IPS DF 4.7 (cell line): ENCODE results near the gene TEKTIP1.
"Not testable (repeated sequence)": the region's sequence is repeated elsewhere in the genome, so short reads cannot be mapped to it uniquely, and the experiment has no call there.

ENCODE experiments used
- DNase-seq: peaks from one replicate; pipeline ENCODE4 v3.0.0-alpha.2; 2013; ENCODE audit warnings: low spot score; ENCODE audit errors: extremely low read depth

The TEKTIP1 gene

DNA sequence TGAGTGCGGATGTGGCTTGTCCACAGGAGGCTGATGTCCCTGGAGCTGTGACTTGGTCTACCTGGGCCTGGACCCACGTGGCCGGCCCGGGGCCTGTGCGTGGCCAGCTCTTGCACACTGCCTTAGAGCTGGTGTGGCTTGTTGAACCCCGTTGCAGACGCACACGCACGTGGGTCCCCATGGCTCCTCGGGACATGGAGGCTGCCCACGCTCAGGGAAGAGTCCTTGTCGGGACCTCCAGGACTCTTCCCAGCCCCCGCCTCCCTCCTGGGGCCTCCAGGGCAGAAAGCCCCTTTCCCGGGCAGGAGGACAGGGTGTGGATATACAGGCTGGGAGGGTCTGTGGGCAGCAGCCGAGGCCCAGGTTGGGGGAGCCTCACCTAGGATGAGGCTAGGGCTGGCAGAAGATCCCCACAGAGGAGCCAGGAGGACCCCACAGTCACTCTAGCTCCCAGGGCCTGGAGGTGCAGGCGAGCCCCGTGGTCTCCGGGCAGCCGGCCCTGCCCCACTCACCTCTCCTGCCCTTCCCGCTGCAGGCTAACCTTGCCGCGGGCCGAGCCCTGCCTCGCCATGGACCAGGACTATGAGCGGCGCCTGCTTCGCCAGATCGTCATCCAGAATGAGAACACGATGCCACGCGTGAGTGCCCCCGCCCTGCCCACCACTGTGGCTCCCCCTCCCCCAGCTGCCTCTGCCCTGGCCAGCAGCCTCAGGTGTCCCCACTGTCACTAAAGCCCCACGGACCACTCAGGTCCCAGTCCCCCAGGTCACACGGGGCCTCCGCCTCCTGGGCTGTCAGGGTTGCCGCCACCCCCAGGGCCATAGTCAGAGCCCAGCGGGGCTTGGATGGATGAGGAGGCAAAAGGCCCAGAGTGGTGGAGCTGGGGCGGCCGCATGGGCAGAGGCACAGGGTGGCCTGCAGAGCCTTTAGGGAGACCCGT is 16.3 kb upstream of the TEKTIP1 start:
- no peak for DNase-seq

- DNase-seq = no peak
Observed at GRCh38 chr19:3523361-3524077, 15.5 kb upstream of the TEKTIP1 start.

DNA sequence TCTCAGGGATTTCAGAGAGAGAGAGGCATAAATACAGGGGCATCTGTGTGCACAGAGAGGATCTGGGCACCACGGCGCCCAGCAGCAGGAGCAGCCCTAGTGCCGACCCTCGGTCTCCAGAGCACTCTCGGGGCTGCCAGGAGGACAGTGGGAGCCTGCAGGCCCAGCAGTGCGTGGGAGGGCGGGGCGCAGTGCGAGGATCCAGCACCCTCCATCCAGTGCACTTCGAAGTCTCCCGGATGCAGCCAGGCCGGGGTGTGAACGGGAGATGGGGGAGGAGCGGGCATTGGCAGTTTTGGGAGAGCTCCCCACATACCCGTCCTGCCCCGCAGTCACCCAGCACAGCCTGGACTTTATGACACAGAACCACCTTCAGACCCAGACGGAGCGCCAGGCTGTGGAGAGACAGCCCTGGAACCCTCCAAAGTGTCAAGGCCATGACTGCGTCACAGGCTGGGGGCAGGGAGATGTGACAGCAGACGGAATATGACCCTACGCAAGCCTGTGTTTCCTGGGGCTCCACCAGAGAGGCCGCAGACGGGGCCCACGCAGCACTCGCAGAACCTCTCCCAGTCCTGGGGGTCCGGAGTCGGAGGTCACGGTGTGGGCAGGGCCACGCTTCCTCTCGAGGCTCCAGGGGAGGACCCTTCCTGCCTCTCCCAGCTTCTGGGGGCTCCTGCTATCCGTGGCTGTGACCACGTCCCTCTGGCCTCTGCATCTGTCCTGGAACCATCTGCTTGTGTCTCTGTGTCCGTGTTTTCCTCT is 14.7 kb upstream of the TEKTIP1 start:
- no peak for DNase-seq

DNA sequence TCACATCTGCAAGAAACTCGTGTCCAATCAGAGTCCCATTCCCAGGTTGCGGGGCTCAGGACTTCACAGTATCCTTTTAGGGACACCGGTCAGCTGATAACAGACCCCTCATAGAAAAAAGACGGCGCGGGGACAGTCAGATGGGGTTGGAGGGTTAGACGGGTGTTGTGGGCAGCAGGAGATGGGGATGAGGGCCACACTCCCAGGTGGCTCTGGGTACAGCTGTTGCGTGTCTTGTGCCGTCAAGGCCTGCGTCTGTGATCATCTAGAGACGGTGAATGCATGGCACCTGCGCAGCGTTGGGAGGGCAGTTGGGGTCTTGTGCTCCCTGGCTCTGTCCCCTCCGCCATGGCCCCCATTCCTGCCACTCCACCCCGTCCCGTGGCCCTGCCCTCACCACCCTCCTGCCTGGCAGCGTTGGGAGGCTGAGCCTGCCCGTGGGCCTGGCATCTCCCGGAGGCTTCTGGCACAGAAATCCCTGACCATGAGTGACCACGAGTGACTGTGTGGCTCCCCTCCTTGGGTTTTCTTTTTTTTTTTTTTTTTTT is 14.0 kb upstream of the TEKTIP1 start:
- DNase-seq = no peak

- DNase-seq = no peak
Observed at GRCh38 chr19:3526507-3527237, 12.3 kb upstream of the TEKTIP1 start.

GRCh38 chr19:3527238-3527910 is 11.6 kb upstream of the TEKTIP1 start:
- DNase-seq = no peak

GRCh38 chr19:3528080-3528479 is 10.9 kb upstream of the TEKTIP1 start:
- DNase-seq = no peak

DNA sequence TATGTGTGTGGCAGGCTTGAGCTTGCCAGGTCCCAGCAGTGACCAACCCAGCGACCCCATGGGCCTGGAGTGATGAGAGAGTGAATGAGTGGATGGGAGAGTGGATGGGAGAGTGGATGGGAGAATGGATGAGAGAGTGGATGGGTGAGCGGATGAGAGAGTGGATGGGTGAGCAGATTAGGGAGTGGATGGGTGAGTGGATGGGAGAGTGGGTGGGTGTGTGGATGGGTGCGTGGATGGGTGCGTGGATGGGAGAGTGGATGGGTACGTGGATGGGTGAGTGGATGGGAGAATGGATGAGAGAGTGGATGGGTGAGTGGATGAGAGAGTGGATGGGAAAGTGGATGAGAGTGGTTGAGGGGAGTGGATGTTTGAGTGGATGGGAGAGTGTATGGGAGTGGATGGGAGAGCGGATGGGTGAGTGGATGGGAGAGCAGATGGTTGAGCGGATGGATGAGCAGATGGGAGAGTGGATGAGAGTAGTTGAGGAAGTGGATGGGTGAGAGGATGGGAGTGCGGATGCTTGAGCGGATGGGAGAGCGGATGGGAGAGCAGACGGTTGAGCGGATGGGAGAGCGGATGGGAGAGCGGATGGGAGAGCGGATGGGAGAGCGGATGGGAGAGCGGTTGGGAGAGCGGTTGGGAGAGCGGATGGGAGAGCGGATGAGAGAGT is 10.3 kb upstream of the TEKTIP1 start:
- DNase-seq = no peak

DNA sequence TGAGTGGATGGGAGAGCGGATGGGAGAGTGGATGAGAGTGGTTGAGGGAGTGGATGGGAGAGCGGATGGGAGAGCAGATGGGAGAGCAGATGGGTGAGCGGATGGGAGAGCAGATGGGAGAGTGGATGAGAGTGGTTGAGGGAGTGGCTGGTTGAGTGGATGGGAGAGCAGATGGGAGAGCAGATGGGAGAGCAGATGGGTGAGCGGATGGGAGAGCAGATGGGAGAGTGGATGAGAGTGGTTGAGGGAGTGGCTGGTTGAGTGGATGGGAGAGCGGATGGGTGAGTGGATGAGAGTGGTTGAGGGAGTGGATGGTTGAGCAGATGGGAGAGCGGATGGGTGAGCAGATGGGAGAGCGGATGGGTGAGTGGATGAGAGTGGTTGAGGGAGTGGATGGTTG is 9.7 kb upstream of the TEKTIP1 start:
- not testable (repeated sequence) for DNase-seq

- no peak for DNase-seq
Observed at GRCh38 chr19:3530389-3530788, 8.6 kb upstream of the TEKTIP1 start.

DNA sequence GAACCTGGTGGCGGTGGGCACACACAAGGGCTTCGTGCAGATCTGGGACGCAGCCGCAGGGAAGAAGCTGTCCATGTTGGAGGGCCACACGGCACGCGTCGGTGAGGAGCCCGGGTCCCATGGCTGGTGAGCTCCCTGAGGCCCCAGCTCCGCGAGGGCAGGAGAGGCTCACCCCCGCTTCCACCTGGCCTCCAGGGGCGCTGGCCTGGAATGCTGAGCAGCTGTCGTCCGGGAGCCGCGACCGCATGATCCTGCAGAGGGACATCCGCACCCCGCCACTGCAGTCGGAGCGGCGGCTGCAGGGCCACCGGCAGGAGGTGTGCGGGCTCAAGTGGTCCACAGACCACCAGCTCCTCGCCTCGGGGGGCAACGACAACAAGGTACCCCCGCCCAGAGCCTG is 7.3 kb upstream of the TEKTIP1 start:
- no peak for DNase-seq

DNA sequence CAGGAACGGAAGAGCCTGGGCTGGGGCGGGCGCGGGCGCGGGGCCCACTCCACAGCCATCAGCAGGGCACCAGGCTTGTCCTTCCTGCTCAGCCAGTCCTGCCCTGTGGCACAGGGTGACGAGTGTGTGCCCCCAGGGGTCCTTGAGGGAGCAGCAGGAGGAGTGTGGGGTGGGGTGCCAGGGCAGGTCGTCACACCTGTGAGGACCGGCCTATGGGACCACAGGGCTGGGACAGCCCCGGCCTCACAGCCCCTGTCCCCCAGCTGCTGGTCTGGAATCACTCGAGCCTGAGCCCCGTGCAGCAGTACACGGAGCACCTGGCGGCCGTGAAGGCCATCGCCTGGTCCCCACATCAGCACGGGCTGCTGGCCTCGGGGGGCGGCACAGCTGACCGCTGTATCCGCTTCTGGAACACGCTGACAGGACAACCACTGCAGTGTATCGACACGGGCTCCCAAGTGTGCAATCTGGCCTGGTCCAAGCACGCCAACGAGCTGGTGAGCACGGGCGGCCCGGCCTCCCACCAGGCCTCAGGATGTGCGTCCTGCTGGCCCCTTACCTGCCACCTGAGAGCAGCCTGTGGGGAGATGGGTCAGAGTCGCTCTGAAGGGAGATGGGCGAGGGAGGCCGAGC is 6.7 kb upstream of the TEKTIP1 start:
- no peak for DNase-seq

GRCh38 chr19:3533033-3533432 is 5.9 kb upstream of the TEKTIP1 start:
- DNase-seq = no peak

- DNase-seq = no peak
Observed at GRCh38 chr19:3533563-3534216, 5.3 kb upstream of the TEKTIP1 start.

DNA sequence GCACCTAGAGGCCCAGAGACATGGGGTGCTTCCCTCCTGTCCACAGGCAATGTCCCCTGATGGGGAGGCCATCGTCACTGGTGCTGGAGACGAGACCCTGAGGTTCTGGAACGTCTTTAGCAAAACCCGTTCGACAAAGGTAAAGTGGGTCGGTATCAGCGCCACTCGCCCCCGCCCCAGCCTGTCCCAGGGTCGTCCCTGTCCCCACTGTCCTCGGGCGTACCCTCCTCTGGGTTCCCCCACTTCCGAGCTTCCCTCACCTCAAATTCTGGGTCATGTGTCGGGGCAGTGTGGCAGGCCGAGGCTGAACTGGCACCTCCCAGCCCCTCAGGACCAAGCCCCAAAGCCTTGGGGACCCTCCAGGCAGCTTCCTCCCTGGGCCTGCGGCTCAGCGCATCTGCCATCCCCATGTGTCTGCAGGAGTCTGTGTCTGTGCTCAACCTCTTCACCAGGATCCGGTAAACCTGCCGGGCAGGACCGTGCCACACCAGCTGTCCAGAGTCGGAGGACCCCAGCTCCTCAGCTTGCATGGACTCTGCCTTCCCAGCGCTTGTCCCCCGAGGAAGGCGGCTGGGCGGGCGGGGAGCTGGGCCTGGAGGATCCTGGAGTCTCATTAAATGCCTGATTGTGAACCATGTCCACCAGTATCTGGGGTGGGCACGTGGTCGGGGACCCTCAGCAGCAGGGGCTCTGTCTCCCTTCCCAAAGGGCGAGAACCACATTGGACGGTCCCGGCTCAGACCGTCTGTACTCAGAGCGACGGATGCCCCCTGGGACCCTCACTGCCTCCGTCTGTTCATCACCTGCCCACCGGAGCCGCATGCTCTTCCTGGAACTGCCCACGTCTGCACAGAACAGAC is 4.4 kb upstream of the TEKTIP1 start:
- no peak for DNase-seq

DNA sequence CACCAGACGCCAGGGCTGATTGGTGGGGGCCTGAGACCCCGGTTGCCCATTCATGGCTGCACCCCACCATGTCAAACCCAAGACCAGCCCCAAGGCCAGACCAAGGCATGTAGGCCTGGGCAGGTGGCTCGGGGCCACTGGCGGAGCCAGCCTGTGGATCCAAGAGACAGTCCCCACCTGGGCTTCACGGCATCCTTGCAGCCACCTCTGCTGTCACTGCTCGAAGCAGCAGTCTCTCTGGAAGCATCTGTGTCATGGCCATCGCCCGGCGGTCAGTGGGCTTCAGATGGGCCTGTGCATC is 3.8 kb upstream of the TEKTIP1 start:
- no peak for DNase-seq

DNA sequence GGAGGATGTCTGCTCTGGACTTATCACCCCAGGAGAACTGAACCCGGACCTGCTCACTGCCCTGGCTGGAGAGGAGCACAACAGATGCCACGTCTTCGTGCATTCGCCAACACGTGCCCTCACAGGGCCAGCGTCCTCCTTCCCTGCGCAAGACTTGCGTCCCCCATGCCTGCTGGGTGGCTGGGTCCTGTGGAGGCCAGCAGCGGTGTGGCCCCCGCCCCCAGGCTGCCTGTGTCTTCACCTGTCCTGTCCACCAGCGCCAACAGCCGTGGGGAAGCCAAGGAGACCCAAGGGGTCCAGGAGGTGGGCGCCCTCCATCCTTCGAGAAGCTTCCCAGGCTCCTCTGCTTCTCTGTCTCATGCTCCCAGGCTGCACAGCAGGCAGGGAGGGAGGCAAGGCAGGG is 3.4 kb upstream of the TEKTIP1 start:
- no peak for DNase-seq

DNA sequence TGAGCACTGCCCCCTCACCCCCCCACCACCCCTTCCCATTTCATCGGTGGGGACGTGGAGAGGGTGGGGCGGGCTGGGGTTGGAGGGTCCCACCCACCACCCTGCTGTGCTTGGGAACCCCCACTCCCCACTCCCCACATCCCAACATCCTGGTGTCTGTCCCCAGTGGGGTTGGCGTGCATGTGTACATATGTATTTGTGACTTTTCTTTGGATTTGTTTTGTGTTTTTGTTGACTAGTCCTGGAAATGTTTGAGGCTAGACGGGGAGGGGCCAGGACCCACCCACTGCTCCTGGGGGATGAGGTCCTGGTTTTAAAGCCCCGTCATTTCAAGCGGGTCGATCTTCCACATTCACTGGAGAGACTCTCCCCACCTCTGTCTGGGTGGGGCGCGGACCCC is 3.0 kb upstream of the TEKTIP1 start:
- DNase-seq = no peak
